Measurements from ENCODE around the gene FAM13A. TPM values are rescaled to one million over a fixed set of nuclear protein-coding genes. Genes with fewer than 3 reads are reported as not detected.

The FAM13A gene
- total and polyA plus RNA-seq, 2 donors (not counting 3 experiments of a cell fraction or from before 2014, with no cell fraction given): 3.3 to 10.5 TPM

DNA sequence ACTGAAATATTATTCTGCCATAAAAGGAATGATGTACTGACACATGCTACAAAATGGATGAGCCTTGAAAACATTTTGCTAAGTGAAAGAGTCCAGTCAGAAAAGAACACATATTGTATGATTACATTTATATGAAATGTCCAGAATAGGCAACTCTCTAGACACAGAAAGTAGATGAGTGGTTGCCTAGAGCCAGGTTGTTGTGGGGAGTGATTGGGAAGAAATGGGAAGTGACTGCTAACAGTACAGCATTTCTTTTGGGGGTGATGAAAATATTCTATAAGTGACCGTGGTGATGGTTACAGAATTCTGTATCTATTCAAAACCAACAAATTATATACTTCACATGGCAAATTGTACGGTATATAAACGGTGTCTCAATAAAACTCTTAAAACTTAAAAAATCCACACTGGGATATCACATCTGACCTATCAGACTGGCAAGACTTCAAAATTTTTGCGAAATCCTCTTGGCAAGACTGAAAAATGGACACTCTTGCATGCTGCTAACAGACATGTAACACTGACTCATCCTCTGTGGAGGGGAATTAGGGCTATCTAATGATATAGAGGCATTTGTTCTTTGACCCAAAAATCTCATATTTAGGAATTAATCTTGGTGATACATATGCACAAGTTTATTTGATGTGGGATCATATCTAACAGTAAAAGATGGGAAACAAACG lies 71.8 kb downstream of the FAM13A start:
- Histone ChIP-seq H3K4me2 (ENCODE audit: insufficient read depth, low read length) (no peak overlapping the region), H3K4me1 (ENCODE audit: control insufficient read depth, extremely low read depth, insufficient read depth, low read length) (no peaks in the 10 kb centered on the region), H4K20me1 (replicated peaks; ENCODE audit: control insufficient read depth, extremely low read depth, insufficient read depth, low read length) (no peaks in the 10 kb centered on the region), H3K9ac (replicated peaks; ENCODE audit: extremely low read depth, insufficient read depth, low read length) (no peak overlapping the region), H2AFZ (ENCODE audit: low read depth, low read length) (no peak overlapping the region), H3K36me3 (ENCODE audit: control insufficient read depth in 2 of 2, extremely low read depth in 1 of 2, insufficient read depth in 2 of 2, low read length in 2 of 2) (no peaks in the 10 kb centered on the region), H3K4me3 (replicated peaks in 1 of 3; ENCODE audit: insufficient read depth in 1 of 3, low read depth in 1 of 3, low read length in 3 of 3) (no peak overlapping the region), H3K27ac (ENCODE audit: insufficient read depth, low read depth, low read length) (no peak overlapping the region), H3K79me2 (ENCODE audit: control insufficient read depth, insufficient read depth, low read length) (no peaks in the 10 kb centered on the region), H3K9me1 (replicated peaks; ENCODE audit: control insufficient read depth, extremely low read depth, insufficient read depth, low read length) (no peaks in the 10 kb centered on the region), H3K9me3 (replicated peaks; ENCODE audit: control insufficient read depth, insufficient read depth, low read length) (no peaks in the 10 kb centered on the region), H3K27me3 (ENCODE audit: control insufficient read depth in 2 of 2, insufficient read depth in 2 of 2, low read length in 2 of 2) (no peaks in the 10 kb centered on the region)
- no peak for DNase-seq (ENCODE audit: low read depth, low spot score)
- BruUV-seq (replicated peaks): no TSS peak
- ChIA-PET CTCF (no interaction called here), POLR2A (no interaction called here)
- TF ChIP-seq FOS (IDR thresholded peaks at IDR 0.05; ENCODE audit: borderline replicate concordance, insufficient read depth, low read length) (no peak), POLR2A (IDR thresholded peaks at IDR 0.05; ENCODE audit: low read depth, low read length) (no peak), POLR2AphosphoS5 (IDR thresholded peaks at IDR 0.05; ENCODE audit: insufficient read depth, low read depth, low read length) (no peak), JUN (IDR thresholded peaks at IDR 0.05; ENCODE audit: borderline replicate concordance, insufficient read depth, insufficient read length, low read depth) (no peak), MYC (IDR thresholded peaks at IDR 0.05; ENCODE audit: low read depth, low read length) (no peak), EZH2 (IDR thresholded peaks at IDR 0.05; ENCODE audit: borderline replicate concordance, low read depth, low read length, severe bottlenecking) (no peak), GATA2 (IDR thresholded peaks at IDR 0.05; ENCODE audit: insufficient read depth, insufficient read length, low read depth, low read length) (no peak), MAX (IDR thresholded peaks at IDR 0.05; ENCODE audit: insufficient read depth, insufficient read length) (no peak)
- TF ChIP-seq, protein P1, sequence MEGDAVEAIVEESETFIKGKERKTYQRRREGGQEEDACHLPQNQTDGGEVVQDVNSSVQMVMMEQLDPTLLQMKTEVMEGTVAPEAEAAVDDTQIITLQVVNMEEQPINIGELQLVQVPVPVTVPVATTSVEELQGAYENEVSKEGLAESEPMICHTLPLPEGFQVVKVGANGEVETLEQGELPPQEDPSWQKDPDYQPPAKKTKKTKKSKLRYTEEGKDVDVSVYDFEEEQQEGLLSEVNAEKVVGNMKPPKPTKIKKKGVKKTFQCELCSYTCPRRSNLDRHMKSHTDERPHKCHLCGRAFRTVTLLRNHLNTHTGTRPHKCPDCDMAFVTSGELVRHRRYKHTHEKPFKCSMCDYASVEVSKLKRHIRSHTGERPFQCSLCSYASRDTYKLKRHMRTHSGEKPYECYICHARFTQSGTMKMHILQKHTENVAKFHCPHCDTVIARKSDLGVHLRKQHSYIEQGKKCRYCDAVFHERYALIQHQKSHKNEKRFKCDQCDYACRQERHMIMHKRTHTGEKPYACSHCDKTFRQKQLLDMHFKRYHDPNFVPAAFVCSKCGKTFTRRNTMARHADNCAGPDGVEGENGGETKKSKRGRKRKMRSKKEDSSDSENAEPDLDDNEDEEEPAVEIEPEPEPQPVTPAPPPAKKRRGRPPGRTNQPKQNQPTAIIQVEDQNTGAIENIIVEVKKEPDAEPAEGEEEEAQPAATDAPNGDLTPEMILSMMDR (IDR thresholded peaks at IDR 0.05; ENCODE audit: extremely low read depth in 1 of 2, insufficient read depth in 1 of 2, low read depth in 1 of 2, low read length in 2 of 2): no peak
- dilution Hi-C loops (cut with MboI; ENCODE audit: extremely low pct_ligation_motif_present, low sequenced_read_pairs) (no loop called here), intact Hi-C loops (cut with micrococcal nuclease) (no loop called here)
- no peak for FAIRE-seq
